ENCODE measurements around the gene METTL16.

The METTL16 gene

DNA sequence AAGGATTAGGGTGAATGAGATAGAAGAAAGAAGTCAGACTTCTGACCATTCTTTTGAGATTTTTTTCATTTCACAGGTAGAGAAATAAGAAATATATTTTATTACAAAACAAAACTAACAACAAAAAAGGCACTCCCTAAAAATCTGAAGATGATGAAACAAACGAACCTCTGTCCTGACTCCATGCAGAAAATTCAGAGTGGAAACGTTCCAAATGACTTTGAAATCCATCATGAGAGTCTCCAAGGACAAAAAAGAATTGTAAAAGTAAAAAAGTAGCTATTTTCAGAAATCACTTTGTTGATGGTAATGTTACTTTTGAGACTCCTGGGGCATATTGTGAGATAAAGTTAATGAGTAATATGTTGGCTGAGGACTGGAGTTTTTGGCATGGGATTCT is 84.5 kb downstream of the METTL16 start:
- no peak for TF ChIP-seq RAD21 (IDR thresholded peaks at IDR 0.05; ENCODE audit: low read depth)
- no peak for TF ChIP-seq TCF12 (IDR thresholded peaks at IDR 0.05; ENCODE audit: low read depth)
- no peak for TF ChIP-seq EP300 (IDR thresholded peaks at IDR 0.05; ENCODE audit: borderline replicate concordance)
- no peak for TF ChIP-seq CEBPB (IDR thresholded peaks at IDR 0.05)
- TF ChIP-seq YY1 (IDR thresholded peaks at IDR 0.05; ENCODE audit: low read depth): no peak
- no peak for TF ChIP-seq MAX (IDR thresholded peaks at IDR 0.05)
- TF ChIP-seq ZBTB7A (IDR thresholded peaks at IDR 0.05; ENCODE audit: low read depth): no peak
- no peak for TF ChIP-seq REST (IDR thresholded peaks at IDR 0.05; ENCODE audit: low read depth)
- TF ChIP-seq TAF1 (IDR thresholded peaks at IDR 0.05; ENCODE audit: low read depth): no peak
- TF ChIP-seq EGR1 (IDR thresholded peaks at IDR 0.05): no peak
- no peak for TF ChIP-seq TEAD4 (IDR thresholded peaks at IDR 0.05)
- TF ChIP-seq, protein P1, sequence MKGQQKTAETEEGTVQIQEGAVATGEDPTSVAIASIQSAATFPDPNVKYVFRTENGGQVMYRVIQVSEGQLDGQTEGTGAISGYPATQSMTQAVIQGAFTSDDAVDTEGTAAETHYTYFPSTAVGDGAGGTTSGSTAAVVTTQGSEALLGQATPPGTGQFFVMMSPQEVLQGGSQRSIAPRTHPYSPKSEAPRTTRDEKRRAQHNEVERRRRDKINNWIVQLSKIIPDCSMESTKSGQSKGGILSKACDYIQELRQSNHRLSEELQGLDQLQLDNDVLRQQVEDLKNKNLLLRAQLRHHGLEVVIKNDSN (IDR thresholded peaks at IDR 0.05): no peak
- no peak for TF ChIP-seq CREB1 (IDR thresholded peaks at IDR 0.05; ENCODE audit: low read depth)
- TF ChIP-seq FOXM1 (IDR thresholded peaks at IDR 0.05; ENCODE audit: borderline replicate concordance, low read depth): no peak
- TF ChIP-seq NFIC (IDR thresholded peaks at IDR 0.05): no peak

GRCh38 chr17:2423271-2423670 is 88.4 kb downstream of the METTL16 start:
- TF ChIP-seq, protein P1 (IDR thresholded peaks at IDR 0.05): no peak
- TF ChIP-seq TCF12 (IDR thresholded peaks at IDR 0.05; ENCODE audit: low read depth) (no peak), MAX (IDR thresholded peaks at IDR 0.05) (no peak), CREB1 (IDR thresholded peaks at IDR 0.05; ENCODE audit: low read depth) (no peak), TEAD4 (IDR thresholded peaks at IDR 0.05) (no peak), CEBPB (IDR thresholded peaks at IDR 0.05) (no peak), YY1 (IDR thresholded peaks at IDR 0.05; ENCODE audit: low read depth) (no peak)

DNA sequence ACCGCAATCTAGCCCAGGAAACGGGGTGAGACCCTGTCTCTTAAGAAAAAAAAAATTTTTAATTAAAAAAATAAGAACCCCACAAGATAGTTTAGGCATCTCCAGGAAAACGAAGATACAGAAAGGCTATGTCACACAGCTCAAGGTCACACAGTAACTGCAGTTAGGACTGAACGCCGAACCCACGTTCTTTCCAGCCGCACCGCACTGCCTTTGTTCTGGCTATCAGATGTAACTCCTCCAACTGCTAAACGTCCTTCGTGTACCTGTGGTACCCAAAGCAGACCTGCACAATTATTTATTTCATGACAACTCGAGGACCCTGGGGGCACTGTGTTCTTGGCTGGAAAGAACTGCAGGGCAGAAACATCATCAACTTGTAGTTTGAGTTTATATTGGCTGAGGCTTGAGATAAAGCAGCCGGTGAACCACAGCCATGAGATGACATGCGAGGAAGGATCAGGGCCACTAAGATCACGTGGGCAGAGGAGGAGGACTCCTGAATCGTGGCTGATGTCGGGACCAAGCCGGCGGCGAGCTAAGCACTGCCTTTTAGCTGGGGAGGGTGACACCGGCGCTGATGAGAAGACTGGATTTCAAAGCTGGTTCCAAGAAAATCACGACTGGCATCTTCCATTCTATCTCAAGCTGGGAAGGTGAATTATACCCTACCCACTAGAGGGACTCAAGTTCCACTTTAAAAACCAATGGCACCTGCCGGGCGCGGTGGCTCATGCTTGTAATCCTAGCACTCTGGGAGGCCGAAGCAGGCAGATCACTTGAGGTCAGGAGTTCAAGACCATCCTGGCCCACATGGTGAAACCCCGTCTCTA is 90.2 kb downstream of the METTL16 start:
- peak; percentile 42; the same call in 1 of the 2 replicates for TF ChIP-seq RAD21 (IDR thresholded peaks at IDR 0.05; ENCODE audit: low read depth)
- no peak for TF ChIP-seq NFIC (IDR thresholded peaks at IDR 0.05)

GRCh38 chr17:2420176-2420575 is 91.5 kb downstream of the METTL16 start:
- no peak for TF ChIP-seq FOXM1 (IDR thresholded peaks at IDR 0.05; ENCODE audit: borderline replicate concordance, low read depth)
- TF ChIP-seq YY1 (IDR thresholded peaks at IDR 0.05; ENCODE audit: low read depth): no peak

DNA sequence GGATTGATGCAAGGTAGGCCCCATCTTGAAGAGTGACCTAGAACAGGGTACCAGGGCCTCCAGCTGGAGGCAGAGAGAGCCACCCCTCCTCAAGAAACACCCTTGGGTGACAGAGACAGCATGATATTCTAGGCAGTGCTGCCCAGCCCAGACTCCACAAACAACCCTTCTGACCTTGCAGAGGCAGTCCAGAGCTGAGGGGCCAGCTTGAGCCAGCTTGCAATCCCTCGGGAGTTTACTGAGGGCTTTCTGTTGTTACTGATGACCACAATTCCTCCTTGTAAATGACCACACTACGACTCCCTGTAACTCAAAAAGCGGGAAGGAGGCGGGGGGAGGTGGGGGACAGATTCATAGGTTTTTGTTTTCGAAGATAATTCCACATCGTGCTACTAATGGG is 92.2 kb downstream of the METTL16 start:
- TF ChIP-seq CREB1 (IDR thresholded peaks at IDR 0.05; ENCODE audit: low read depth) (no peak), TAF1 (IDR thresholded peaks at IDR 0.05; ENCODE audit: low read depth) (no peak), FOXM1 (IDR thresholded peaks at IDR 0.05; ENCODE audit: borderline replicate concordance, low read depth) (no peak), ZBTB7A (IDR thresholded peaks at IDR 0.05; ENCODE audit: low read depth) (no peak), NFIC (IDR thresholded peaks at IDR 0.05) (no peak), RAD21 (IDR thresholded peaks at IDR 0.05; ENCODE audit: low read depth) (no peak), EGR1 (IDR thresholded peaks at IDR 0.05) (no peak), YY1 (IDR thresholded peaks at IDR 0.05; ENCODE audit: low read depth) (no peak), EP300 (IDR thresholded peaks at IDR 0.05; ENCODE audit: borderline replicate concordance) (no peak)
- TF ChIP-seq, protein P1 (IDR thresholded peaks at IDR 0.05): no peak

DNA sequence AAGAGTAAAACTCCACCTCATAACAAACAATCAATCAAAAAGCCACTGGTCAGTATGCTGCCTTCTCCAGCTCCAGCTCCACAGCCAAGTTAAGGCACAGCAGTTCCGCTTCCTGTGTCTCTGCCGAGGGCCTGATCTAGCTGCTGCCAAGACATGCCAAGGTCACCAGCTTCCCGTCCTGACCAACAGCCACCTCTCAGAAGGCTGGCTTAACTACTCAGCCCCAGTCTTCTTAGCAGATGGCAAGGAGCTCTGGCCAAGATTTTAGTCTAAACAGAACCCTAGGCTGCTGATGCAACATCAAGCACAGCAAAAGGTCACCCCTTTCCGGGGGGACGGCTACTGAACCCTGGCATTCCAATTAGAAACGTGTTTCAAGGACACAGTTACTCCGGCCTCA is 93.1 kb downstream of the METTL16 start:
- TF ChIP-seq TAF1 (IDR thresholded peaks at IDR 0.05; ENCODE audit: low read depth) (no peak), MAX (IDR thresholded peaks at IDR 0.05) (no peak), EP300 (IDR thresholded peaks at IDR 0.05; ENCODE audit: borderline replicate concordance) (no peak), FOXM1 (IDR thresholded peaks at IDR 0.05; ENCODE audit: borderline replicate concordance, low read depth) (no peak), ZBTB7A (IDR thresholded peaks at IDR 0.05; ENCODE audit: low read depth) (no peak)

DNA sequence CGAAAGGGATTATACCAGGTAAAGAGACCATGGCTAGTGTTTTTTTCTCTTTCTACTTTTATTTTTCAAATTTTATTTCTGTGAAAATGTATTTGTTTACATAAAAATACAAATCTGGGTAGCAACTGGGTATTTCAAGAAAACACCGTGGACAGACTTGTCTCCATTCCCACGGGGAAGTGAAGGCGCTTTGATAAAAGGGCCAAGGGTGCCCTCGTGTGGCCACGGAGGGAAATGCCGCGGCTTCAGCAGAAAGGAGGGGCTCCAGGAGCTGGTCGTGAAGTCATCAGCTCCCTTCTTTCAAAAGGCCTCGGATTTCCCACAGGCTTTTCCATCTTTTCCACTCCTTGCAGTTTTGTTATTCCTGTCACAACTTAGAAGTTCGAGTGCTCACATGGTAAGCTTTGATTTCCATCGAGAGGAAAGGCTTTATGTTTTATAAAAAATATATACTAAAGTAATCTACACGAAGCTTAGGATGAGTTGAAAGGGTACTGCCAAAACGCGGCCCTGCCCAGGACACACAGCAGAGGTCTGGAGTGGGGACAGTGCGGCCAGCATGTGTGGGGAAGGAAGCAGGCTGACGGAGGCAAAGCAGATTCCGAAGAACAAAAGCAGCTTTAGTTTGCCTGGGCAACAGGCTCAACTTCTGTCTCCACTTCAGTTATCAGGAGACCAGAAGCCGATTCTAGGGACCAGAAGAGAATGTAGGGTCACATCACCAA is 95.5 kb downstream of the METTL16 start:
- no peak for TF ChIP-seq TCF12 (IDR thresholded peaks at IDR 0.05; ENCODE audit: low read depth)
- TF ChIP-seq TAF1 (IDR thresholded peaks at IDR 0.05; ENCODE audit: low read depth): no peak
- TF ChIP-seq RAD21 (IDR thresholded peaks at IDR 0.05; ENCODE audit: low read depth): peak; percentile 88
- TF ChIP-seq FOXM1 (IDR thresholded peaks at IDR 0.05; ENCODE audit: borderline replicate concordance, low read depth): no peak
- no peak for TF ChIP-seq ZBTB7A (IDR thresholded peaks at IDR 0.05; ENCODE audit: low read depth)
- TF ChIP-seq TEAD4 (IDR thresholded peaks at IDR 0.05): no peak
